Adrenal gland (tissue), 19 donors: Measurements from ENCODE around the gene DPEP2NB. TPM values are rescaled to one million over a fixed set of nuclear protein-coding genes. Genes with fewer than 3 reads are reported as not detected.

ENCODE experiments used
- DNase-seq, 7 donors: peaks; one replicate each; pipeline ENCODE4 v3.0.0-alpha.2; 2019 to 2020
- H3K27ac ChIP-seq, 5 donors: fragments of 200-600 bp; sonication (generic) in 4 of 5; 1 replicate in 3 of 5; 2 replicates in 2 of 5; pipeline versions ENCODE4 v1.5.1 to v1.8.0; 2016 to 2020; ENCODE audit warnings: mild to moderate bottlenecking in 1 of 5
- H3K27me3 ChIP-seq: fragments of 200-600 bp; 2 replicates; pipeline ENCODE4 v1.8.0; 2021
- H3K36me3 ChIP-seq, 2 donors: fragments of 200-600 bp; replicated peaks in 1 of 2; 1 replicate in 1 of 2; 2 replicates in 1 of 2; pipeline versions ENCODE4 v1.5.1 to v1.8.0; 2018 to 2022
- H3K4me1 ChIP-seq, 2 donors: fragments of 200-600 bp; replicated peaks in 1 of 2; 1 replicate in 1 of 2; 2 replicates in 1 of 2; pipeline versions ENCODE4 v1.5.1 to v1.8.0; 2018 to 2021
- H3K4me3 ChIP-seq, 4 donors: fragments of 200-600 bp; sonication (generic) in 3 of 4; one replicate each; pipeline ENCODE4 v1.5.1; 2016 to 2018
- H3K9me3 ChIP-seq, 3 donors: fragments of 200-600 bp; sonication (generic) in 1 of 3; replicated peaks in 1 of 3; 1 replicate in 2 of 3; 2 replicates in 1 of 3; pipeline versions ENCODE4 v1.5.1 to v1.8.0; 2016 to 2021
- POLR2A ChIP-seq, 2 donors: fragments of 450-650 bp; IDR thresholded peaks; one replicate each; pipeline ENCODE4 v1.6.1; 2017; ENCODE audit warnings: antibody characterized with exemption in 2 of 2, mild to moderate bottlenecking in 2 of 2, moderate library complexity in 1 of 2
- WGBS, 4 donors: extraction: QIAGEN DNeasy Blood & Tissue Kit in 2 of 4; methylation state at CpG; one replicate each; pipeline versions ENCODE4 v1.1.5 to v1.1.7; 2013 to 2017; 5-methylcytosine and 5-hydroxymethylcytosine counted together
- intact Hi-C, 2 donors: fragments of 100-400 bp; cut with DNase I; formaldehyde crosslinking; loops; one replicate each; pipeline versions ENCODE4 v1.14.1 to v1.15.0; 2022 to 2023
- long read RNA-seq, 10 donors: library from polyadenylated mRNA in 3 of 10; unstranded in 2 of 10; stranded (forward) in 1 of 10; transcript quantifications; one replicate each; pipeline ENCODE4 v2.0.0 and lab custom pipeline, GENCODE V29; 2021 to 2026
- polyA plus RNA-seq, 3 donors: library from polyadenylated mRNA; stranded (reverse); fragments of 200-250 nt in 2 of 3; fragments of 350-450 nt in 1 of 3; fragmentation: Illumina TruSeq in 1 of 3; extraction: RNeasy Lipid Tissue Mini Kit (QIAGEN cat#74804) in 1 of 3; gene quantifications; one replicate each; pipeline ENCODE4 v1.2.3, GENCODE V29; 2013 to 2014
- total RNA-seq, 9 donors: library from RNA; depleted of rRNA in 4 of 9; stranded (reverse); fragments of >200 nt in 4 of 9; fragments of 120-200 nt in 1 of 9; fragmentation: NEBNext Ultra II Directional in 1 of 9; extraction: Animal tissue kit (Norgen Biotek cat#: 25700) in 1 of 9; gene quantifications; one replicate each; pipeline versions ENCODE4 v1.1.0 to v1.2.4, GENCODE V29; 2013 to 2023
- TF ChIP-seq, protein P1 (sequence below), 6 experiments: fragments of 450-650 bp in 4 of 6; fragments of 200-600 bp in 2 of 6; sonication (generic) in 1 of 6; IDR thresholded peaks; 1 replicate in 5 of 6; 2 replicates in 1 of 6; pipeline versions ENCODE4 v1.5.1 to v1.8.0; 2016 to 2021; ENCODE audit warnings: antibody characterized with exemption in 6 of 6, mild to moderate bottlenecking in 2 of 6, moderate library complexity in 1 of 6
- donor health status: healthy with polysubstance abuse.
- donor health status: Bipolar disorder and iron deficiency.
- donor health status: DM: yes; HTN: yes; CAD: no.
- donor health status: DM: no; HTN: no; CAD: no.
- donor health status: DM: no; HTN: no; CAD: no.
- donor health status: DM: yes; HTN: yes; CAD: no.

Gene DPEP2NB, protein sequence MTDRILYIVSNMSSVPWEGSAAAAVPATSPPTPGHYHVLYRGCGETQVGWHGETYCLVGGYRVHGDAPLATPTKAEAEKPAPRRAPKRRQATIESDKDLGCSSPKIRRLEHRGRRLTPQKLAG
- total RNA-seq (not detected), polyA plus RNA-seq (not detected)
- long read RNA-seq, donor 1 = 0 reads
- long read RNA-seq, donor 2 = 0 reads
- long read RNA-seq, donor 3 = 0 reads
- long read RNA-seq, donor 4 = 0 reads
- long read RNA-seq, donor 5 = 0 reads
- long read RNA-seq, donor 6 = 0 reads
- long read RNA-seq, donor 7 = 0 reads
- long read RNA-seq, donor 8 = 0 reads
- long read RNA-seq, donor 9 = 0 reads
- long read RNA-seq, donor 10 = 0 reads

DNA sequence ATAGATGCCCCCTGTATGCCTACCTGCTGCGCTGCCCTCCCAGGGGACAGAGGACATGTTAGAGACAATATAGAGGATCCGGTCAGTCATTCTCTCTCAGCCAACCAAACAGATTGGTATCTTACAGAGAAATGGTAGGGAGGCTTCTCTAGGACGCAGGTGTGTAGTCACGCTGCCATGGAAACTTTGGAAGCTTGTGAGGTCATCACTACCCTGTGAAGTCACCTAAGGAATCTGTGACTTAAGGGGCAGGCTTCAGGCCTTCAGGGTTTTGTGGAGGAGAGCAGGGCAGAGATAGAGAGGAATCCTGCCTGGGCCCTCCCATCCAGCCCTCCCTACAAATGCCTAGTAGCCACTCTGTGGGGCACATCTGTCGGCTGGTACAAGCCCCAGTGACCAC is at the start of gene DPEP2NB:
Gene DPEP2NB, minus strand, starts transcription at position 231 of the 400 bp plus-strand sequence. Its CDS starts 141 bp downstream, at position 90.
- WGBS, 4 donors = 58 to 82% (median 82%) methylated on average over 4 to 5 of the region's 5 CpGs

DNA sequence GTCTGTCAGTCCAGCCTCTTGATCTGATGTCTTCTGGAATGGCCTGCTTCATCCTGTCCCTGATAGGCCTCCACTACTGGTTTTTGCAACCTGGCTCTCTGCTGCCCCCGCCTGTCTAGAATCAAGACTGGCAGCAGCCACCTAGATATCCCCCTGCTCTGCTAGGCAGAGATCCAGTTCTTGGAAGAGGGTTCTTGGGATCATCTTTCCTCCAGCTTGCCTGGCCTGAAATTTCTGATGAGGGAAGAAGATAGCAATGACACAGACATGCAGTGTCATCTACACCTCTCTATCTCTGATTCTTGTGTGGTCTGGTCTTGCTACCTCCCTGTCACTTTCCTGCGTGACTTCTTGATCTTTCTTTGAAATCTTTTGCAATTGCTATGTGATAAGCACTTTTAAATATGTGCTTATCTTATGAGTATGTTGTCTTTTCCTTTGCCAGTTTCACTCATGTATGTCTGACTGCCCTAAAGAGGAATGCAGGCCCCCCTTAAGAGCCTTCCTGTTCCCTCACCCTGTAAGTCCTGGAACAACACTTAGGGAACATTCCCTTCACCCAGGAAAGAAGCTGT is 49.2 kb upstream of the DPEP2NB start:
- TF ChIP-seq POLR2A (IDR thresholded peaks at IDR 0.05) = no peak
- TF ChIP-seq, protein P1, sequence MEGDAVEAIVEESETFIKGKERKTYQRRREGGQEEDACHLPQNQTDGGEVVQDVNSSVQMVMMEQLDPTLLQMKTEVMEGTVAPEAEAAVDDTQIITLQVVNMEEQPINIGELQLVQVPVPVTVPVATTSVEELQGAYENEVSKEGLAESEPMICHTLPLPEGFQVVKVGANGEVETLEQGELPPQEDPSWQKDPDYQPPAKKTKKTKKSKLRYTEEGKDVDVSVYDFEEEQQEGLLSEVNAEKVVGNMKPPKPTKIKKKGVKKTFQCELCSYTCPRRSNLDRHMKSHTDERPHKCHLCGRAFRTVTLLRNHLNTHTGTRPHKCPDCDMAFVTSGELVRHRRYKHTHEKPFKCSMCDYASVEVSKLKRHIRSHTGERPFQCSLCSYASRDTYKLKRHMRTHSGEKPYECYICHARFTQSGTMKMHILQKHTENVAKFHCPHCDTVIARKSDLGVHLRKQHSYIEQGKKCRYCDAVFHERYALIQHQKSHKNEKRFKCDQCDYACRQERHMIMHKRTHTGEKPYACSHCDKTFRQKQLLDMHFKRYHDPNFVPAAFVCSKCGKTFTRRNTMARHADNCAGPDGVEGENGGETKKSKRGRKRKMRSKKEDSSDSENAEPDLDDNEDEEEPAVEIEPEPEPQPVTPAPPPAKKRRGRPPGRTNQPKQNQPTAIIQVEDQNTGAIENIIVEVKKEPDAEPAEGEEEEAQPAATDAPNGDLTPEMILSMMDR (IDR thresholded peaks at IDR 0.05) = peak; percentile 64 to 79 (median 76)
- no peaks in the 10 kb centered on the region for H3K9me3 ChIP-seq
- H3K27ac ChIP-seq = peak overlapping the region in 2 of 5 donors; percentile 39 to 76
- no peak overlapping the region for H3K4me3 ChIP-seq
- intact Hi-C loops = no loop called here
- 26 to 55% (median 44%) methylated on average over 2 of the region's 2 CpGs for WGBS, 4 donors
- peaks cover 0 to 8% of the 10 kb centered on the region in 2 donors for H3K36me3 ChIP-seq
- peaks cover 5 to 22% of the 10 kb centered on the region in 2 donors for H3K4me1 ChIP-seq
- no peaks in the 10 kb centered on the region for H3K27me3 ChIP-seq
- DNase-seq = peak; percentile 61 to 85 (median 80)

More for the DNA sequence above, at the start of gene DPEP2NB:
- no peaks in the 10 kb centered on the region for H3K27me3 ChIP-seq
- intact Hi-C loops = no loop called here
- no peaks in the 10 kb centered on the region for H3K9me3 ChIP-seq
- no peak within 1 kb of the TSS for H3K4me3 ChIP-seq
- TF ChIP-seq, protein P1 (IDR thresholded peaks at IDR 0.05) = no peak
- no peak for TF ChIP-seq POLR2A (IDR thresholded peaks at IDR 0.05)
- DNase-seq = no peak
- H3K36me3 ChIP-seq = no peaks in the 10 kb centered on the region
- no peaks in the 10 kb centered on the region for H3K4me1 ChIP-seq
- no peak within 1 kb of the TSS for H3K27ac ChIP-seq

DNA sequence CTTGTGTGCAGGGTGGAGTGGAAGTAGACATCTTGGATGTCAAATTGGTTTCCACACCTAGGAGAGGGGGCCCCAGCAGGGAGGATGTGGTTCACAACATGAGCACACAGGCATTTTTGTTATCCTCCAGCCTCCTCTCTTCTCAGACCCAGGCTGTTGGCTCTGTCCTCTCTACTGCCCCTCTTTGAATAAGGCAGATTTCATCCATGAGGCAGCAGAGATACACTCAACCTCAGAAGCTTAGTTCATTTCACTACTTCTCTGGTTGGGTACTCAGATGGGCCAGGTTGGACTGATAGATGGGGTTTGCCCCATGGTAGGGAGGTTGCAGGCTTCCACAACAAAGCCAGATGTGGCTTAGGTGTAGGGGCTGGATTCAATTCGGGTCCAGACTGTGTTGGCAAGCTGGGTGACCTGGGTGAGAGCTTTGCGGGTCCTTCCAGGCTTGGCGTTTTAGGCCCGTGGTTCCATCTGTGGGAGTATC is 47.2 kb upstream of the DPEP2NB start:
- no peak overlapping the region for H3K27ac ChIP-seq
- intact Hi-C loops = no loop called here
- peaks cover 0 to 11% of the 10 kb centered on the region in 2 donors for H3K4me1 ChIP-seq
- DNase-seq = peak in 1 of 7 donors; percentile 29
- no peak for TF ChIP-seq POLR2A (IDR thresholded peaks at IDR 0.05)
- TF ChIP-seq, protein P1 (IDR thresholded peaks at IDR 0.05) = no peak
- peaks cover 0 to 8% of the 10 kb centered on the region in 2 donors for H3K36me3 ChIP-seq
- no peaks in the 10 kb centered on the region for H3K27me3 ChIP-seq
- no peaks in the 10 kb centered on the region for H3K9me3 ChIP-seq
- H3K4me3 ChIP-seq = no peak overlapping the region
- WGBS, 4 donors = 90 to 96% (median 93%) methylated on average over 4 of the region's 4 CpGs

DNA sequence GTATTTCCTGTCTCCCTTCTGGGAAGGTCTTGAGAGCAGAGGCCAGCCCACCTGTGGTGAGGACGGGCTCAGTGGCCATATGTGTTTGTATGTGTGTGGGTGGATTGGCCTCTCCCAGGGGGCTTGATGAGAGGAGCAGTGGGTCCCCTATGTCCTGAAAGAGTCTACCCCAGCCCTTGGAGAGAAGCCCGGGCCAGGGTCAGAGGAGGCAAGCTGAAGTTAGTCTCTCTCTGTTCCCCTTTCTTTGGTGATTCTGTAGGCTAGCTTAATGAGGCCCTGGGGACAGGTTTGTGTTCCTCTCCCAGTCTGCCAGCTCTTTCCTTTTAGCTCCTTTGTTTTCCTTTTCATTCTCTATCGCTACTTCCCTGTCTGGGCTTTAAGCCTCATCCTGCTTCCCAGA is 45.7 kb upstream of the DPEP2NB start:
- TF ChIP-seq POLR2A (IDR thresholded peaks at IDR 0.05) = no peak
- TF ChIP-seq, protein P1 (IDR thresholded peaks at IDR 0.05) = no peak
- Histone ChIP-seq H3K27me3 (no peaks in the 10 kb centered on the region), H3K4me1 (peaks cover 0 to 9% of the 10 kb centered on the region in 2 donors), H3K36me3 (peaks cover 0 to 8% of the 10 kb centered on the region in 2 donors), H3K9me3 (no peaks in the 10 kb centered on the region), H3K27ac (no peak overlapping the region), H3K4me3 (no peak overlapping the region)
- intact Hi-C loops = no loop called here
- DNase-seq = no peak
- 80 to 87% (median 85%) methylated on average over 3 of the region's 3 CpGs for WGBS, 4 donors
